Neural crest cell (in vitro differentiated cells): ENCODE data around the gene RASAL2. TPM values are rescaled to one million over a fixed set of nuclear protein-coding genes. Genes with fewer than 3 reads are reported as not detected.
A peak's percentile ranks its signal among the peaks of the same experiment; 100 is the strongest.
"Not testable (repeated sequence)": the region's sequence is repeated elsewhere in the genome, so short reads cannot be mapped to it uniquely, and the experiment has no call there.

Experiments
- DNase-seq: peaks from one replicate; pipeline ENCODE4 v3.0.0; 2021; ENCODE audit warnings: low read depth, mixed read lengths, low spot score
- H3K27ac Mint-ChIP-seq: one replicate; pipeline ENCODE4 v1.8.0; 2021; ENCODE audit warnings: mild to moderate bottlenecking, mixed read lengths; ENCODE audit not compliant: unreplicated experiment
- H3K27me3 Mint-ChIP-seq: 2 replicates; pipeline ENCODE4 v1.8.0; 2021; ENCODE audit warnings: low read depth, mild to moderate bottlenecking, mixed read lengths
- H3K36me3 Mint-ChIP-seq: 2 replicates; pipeline ENCODE4 v1.8.0; 2021; ENCODE audit warnings: low read depth, mild to moderate bottlenecking, mixed read lengths
- H3K4me1 Mint-ChIP-seq: 2 replicates; pipeline ENCODE4 v1.8.0; 2021; ENCODE audit warnings: mixed read lengths
- H3K4me3 Mint-ChIP-seq: one replicate; pipeline ENCODE4 v1.8.0; 2021; ENCODE audit warnings: mild to moderate bottlenecking, mixed read lengths
- H3K9me3 Mint-ChIP-seq: 2 replicates; pipeline ENCODE4 v1.8.0; 2021; ENCODE audit warnings: mixed read lengths
- total RNA-seq: library from RNA; stranded (reverse); gene quantifications from 2 replicates; pipeline ENCODE4 v1.2.1, GENCODE V29; 2021
- TF ChIP-seq, protein P1 (sequence below): fragments of 200-600 bp; sonication (generic); conservative IDR thresholded peaks from 2 replicates; pipeline ENCODE4 v1.5.0; 2021; ENCODE audit warnings: antibody characterized with exemption, mild to moderate bottlenecking

Gene RASAL2
- total RNA-seq, 1 donor from 2014 or later, result 20.9 TPM

DNA sequence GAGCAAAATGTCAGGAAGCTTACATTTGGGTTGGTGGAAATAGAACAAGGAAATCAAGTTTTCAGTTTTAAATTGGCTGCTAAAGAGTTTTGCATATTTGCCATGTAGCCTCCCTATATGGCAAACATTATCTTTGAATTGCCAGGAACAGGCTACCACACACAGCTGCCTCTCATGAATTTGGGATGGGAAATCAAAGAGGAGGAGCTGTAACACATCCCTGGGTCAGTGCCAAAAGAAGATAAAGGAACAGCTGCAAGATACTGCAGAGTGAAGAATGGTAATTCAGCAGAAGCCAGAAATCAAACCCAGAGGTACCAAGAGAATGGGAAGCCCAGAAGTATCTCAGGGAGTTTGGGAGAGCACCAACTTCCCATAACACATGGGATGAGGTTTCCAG is 18.6 kb upstream of the RASAL2 start:
- no peaks in the 10 kb centered on the region for H3K27me3 Mint-ChIP-seq
- H3K9me3 Mint-ChIP-seq, result no peaks in the 10 kb centered on the region
- no peaks in the 10 kb centered on the region for H3K4me1 Mint-ChIP-seq

DNA sequence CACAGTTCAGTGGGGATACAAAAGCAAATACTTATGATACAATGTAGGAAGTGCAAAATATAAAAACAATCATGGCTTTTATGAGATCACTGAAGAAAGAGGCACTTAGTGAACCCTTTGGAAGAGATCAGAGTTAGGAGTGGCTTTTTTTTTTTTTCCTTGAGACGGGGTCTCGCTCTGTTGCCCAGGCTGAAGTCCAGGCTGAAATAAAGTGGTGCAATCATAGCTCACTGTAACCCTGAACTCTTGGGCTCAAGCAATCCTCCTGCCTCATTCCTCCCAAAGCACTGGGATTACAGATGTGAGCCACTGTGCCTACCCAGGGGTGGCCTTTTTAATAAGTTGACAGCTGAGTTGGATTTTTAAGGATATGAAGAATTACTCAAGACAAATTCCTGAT is 17.3 kb upstream of the RASAL2 start:
- TF ChIP-seq, protein P1, sequence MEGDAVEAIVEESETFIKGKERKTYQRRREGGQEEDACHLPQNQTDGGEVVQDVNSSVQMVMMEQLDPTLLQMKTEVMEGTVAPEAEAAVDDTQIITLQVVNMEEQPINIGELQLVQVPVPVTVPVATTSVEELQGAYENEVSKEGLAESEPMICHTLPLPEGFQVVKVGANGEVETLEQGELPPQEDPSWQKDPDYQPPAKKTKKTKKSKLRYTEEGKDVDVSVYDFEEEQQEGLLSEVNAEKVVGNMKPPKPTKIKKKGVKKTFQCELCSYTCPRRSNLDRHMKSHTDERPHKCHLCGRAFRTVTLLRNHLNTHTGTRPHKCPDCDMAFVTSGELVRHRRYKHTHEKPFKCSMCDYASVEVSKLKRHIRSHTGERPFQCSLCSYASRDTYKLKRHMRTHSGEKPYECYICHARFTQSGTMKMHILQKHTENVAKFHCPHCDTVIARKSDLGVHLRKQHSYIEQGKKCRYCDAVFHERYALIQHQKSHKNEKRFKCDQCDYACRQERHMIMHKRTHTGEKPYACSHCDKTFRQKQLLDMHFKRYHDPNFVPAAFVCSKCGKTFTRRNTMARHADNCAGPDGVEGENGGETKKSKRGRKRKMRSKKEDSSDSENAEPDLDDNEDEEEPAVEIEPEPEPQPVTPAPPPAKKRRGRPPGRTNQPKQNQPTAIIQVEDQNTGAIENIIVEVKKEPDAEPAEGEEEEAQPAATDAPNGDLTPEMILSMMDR, result no peak
- Mint-ChIP-seq H3K36me3 (no peaks in the 10 kb centered on the region), H3K27me3 (no peaks in the 10 kb centered on the region), H3K4me3 (no peak overlapping the region), H3K4me1 (no peaks in the 10 kb centered on the region), H3K27ac (no peak overlapping the region), H3K9me3 (no peaks in the 10 kb centered on the region)
- no peak for DNase-seq

More for the DNA sequence above, 18.6 kb upstream of the RASAL2 start:
- TF ChIP-seq, protein P1, result no peak
- Mint-ChIP-seq H3K36me3 (no peaks in the 10 kb centered on the region), H3K4me3 (no peak overlapping the region), H3K27ac (no peak overlapping the region)
- DNase-seq, result no peak

DNA sequence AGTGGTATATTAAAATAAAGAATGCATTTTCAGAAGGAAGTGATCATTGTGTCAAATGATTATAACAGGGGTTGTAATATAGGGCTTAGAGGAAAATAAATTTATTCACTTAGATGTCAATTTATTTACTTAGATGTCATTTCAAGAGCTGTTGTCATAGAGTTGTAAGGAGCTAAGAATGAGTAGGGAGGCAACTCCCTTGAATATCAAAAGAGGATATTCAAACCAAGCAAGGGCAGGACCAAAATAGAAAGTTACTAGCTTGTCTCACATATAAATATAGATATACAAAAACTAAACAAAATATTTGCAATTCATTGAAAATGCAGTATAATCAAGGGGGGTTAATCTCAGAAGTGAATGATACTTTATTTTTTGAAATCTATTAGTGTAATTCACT is 16.0 kb upstream of the RASAL2 start:
- Mint-ChIP-seq H3K9me3 (peaks cover 4% of the 10 kb centered on the region), H3K27ac (no peak overlapping the region), H3K4me1 (no peaks in the 10 kb centered on the region), H3K36me3 (no peaks in the 10 kb centered on the region), H3K27me3 (no peaks in the 10 kb centered on the region), H3K4me3 (no peak overlapping the region)
- TF ChIP-seq, protein P1, result no peak
- no peak for DNase-seq

DNA sequence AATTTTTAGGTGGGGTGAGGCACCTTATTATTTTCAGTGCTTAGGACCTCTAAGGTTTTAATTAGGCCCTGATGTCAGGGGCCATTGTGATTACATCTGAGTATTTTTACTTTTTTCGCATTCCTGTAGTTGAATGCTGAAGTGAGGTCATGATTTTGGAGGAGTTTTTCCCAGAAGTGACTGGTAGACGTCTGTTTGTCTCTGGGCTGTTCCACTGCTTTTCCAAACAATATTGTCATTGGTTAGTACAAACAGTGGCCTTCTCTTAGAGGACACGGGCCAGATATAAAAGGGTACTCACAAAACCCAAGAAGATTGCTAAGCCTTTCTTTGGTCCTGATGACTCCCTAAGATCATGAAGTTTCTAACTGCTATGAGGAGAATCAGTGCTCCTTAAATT is 7.6 kb upstream of the RASAL2 start:
- TF ChIP-seq, protein P1, result no peak
- H3K36me3 Mint-ChIP-seq, result peaks cover 6% of the 10 kb centered on the region
- H3K4me1 Mint-ChIP-seq, result no peaks in the 10 kb centered on the region
- no peak overlapping the region for H3K4me3 Mint-ChIP-seq
- peaks cover 7% of the 10 kb centered on the region for H3K9me3 Mint-ChIP-seq
- DNase-seq, result no peak
- no peak overlapping the region for H3K27ac Mint-ChIP-seq
- H3K27me3 Mint-ChIP-seq, result no peaks in the 10 kb centered on the region

DNA sequence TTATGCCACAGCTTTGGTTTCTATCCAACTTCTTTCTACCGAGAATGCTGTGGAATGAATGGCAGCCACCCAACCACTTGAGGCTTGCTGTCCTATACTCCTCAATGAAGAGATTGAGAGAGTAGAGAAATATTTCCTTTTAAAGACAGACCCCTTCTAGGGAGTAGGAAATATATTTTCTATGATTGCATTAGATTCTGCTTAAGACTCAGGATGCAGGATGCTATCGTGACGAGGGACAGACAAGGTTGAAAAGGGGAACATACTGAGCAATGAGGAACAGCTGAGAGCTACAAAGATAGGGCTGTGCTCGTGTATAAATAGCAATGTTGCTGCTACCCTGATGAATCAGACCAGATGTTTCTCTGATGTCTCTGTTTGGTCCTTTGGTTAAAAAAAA is 7.1 kb upstream of the RASAL2 start:
- TF ChIP-seq, protein P1, result no peak
- no peaks in the 10 kb centered on the region for H3K27me3 Mint-ChIP-seq
- no peak for DNase-seq
- no peak overlapping the region for H3K4me3 Mint-ChIP-seq
- H3K27ac Mint-ChIP-seq, result no peak overlapping the region
- peaks cover 6% of the 10 kb centered on the region for H3K36me3 Mint-ChIP-seq
- H3K9me3 Mint-ChIP-seq, result peaks cover 7% of the 10 kb centered on the region
- H3K4me1 Mint-ChIP-seq, result no peaks in the 10 kb centered on the region

DNA sequence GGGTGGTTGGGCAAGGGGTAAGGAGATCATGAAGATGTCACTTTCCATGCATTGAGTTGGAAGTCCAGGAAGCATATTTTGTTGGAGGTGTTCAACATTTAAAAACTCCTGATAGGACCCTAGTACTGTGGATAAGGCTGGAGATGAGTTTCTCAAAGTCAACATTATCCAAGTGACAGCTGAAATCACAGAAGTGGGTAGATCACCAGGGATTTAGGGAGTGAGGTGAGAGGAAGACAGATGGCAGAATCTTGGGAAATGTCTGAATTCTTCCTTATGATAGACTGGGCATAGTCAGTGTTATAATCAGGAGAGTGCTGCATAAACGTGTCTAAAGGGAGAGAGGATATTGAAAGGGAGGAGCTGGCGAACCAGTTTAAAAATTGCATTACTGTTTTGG is 5.3 kb upstream of the RASAL2 start:
- Mint-ChIP-seq H3K4me1 (peaks cover 13% of the 10 kb centered on the region), H3K4me3 (peak overlapping the region; percentile 12), H3K27ac (no peak overlapping the region), H3K36me3 (peaks cover 6% of the 10 kb centered on the region), H3K27me3 (no peaks in the 10 kb centered on the region), H3K9me3 (peaks cover 4% of the 10 kb centered on the region)
- TF ChIP-seq, protein P1, result no peak
- DNase-seq, result no peak

DNA sequence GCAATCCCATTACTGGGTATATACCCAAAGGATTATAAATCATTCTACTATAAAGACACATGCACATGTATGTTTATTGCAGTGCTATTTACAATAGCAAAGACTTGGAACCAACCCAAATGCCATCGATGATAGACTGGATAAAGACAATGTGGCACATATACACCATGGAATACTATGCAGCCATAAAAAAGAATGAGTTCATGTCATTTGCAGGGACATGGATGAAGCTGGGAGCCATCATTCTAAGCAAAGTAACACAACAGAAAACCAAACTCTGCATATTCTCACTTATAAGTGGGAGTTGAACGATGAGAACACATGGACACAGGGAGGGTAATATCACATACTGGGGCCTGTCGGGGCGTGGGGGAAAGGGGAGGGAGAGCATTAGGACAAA is 2.5 kb upstream of the RASAL2 start:
- Mint-ChIP-seq H3K4me3 (peak overlapping the region; percentile 70), H3K4me1 (peaks cover 32% of the 10 kb centered on the region)
- not testable (repeated sequence) for H3K36me3 Mint-ChIP-seq, H3K9me3 Mint-ChIP-seq, H3K27me3 Mint-ChIP-seq, H3K27ac Mint-ChIP-seq, DNase-seq
